Right ventricle myocardium superior (tissue), 1 donor: ENCODE data around the gene SLC41A1. TPM values are rescaled to one million over a fixed set of nuclear protein-coding genes. Genes with fewer than 3 reads are reported as not detected.

ENCODE experiments used
- ATAC-seq: fragments of 200-7000 bp; cut with Tn5 transposase; one replicate; pipeline ENCODE4 v1.9.1; 2020; ENCODE audit warnings: mild to moderate bottlenecking; ENCODE audit not compliant: poor library complexity
- DNase-seq: peaks from one replicate; pipeline ENCODE4 v3.0.0-alpha.2; 2020
- intact Hi-C: fragments of 100-400 bp; cut with DNase I; formaldehyde crosslinking; loops from one replicate; pipeline ENCODE4 v1.11.2; 2022
- total RNA-seq: library from RNA; stranded (reverse); fragmentation: NEBNext Ultra II Directional; extraction: Animal tissue kit (Norgen Biotek cat#: 25700); gene quantifications from one replicate; pipeline ENCODE4 v1.2.1, GENCODE V29; 2021
- donor health status: DM: no; HTN: yes; CAD: no; lungs with severe emphysema.

The SLC41A1 gene
- total RNA-seq, 1 donor from 2014 or later, result 465 TPM

DNA sequence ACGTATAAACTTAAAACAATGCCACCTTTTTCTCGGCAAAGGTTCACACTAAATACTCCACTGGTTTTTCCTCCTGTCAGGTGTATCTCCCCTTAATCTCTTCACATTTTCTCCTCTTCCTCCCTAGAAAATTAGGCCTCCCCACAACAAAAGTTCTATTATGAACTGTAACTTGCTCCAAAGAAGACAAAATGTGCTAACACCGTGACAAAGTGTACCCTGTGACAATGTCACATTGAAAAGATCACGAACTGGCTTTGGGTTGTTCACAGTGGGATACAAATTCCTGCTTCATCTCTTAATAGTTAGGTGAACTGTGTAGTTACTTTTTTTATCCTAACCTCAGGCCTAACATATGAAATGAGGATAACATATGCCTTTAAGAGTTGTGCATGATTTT, 69.0 kb downstream of the SLC41A1 start:
- no peak for DNase-seq
- intact Hi-C loops, result no loop called here
- no peak for ATAC-seq

DNA sequence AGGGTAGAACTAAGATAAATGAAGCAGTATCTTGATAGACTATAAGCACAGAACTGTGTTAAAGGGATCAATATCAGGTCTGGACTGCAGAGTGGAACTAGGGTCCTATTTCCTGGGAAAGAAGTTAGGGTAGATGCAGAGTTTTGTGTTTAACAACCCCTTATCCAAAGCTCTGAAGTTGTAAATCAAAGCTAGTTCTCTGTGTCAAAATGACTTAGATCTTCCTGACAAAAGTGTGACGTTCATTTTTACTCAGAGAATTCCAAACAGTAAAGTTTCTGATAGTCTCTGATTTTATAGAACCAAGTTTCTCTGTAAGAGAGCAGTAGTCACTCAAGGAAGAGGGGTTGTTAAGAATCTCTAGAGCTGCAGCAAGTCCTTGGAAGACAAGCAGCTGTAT, 71.3 kb downstream of the SLC41A1 start:
- ATAC-seq (no peak), DNase-seq (no peak)
- intact Hi-C loops, result no loop called here

DNA sequence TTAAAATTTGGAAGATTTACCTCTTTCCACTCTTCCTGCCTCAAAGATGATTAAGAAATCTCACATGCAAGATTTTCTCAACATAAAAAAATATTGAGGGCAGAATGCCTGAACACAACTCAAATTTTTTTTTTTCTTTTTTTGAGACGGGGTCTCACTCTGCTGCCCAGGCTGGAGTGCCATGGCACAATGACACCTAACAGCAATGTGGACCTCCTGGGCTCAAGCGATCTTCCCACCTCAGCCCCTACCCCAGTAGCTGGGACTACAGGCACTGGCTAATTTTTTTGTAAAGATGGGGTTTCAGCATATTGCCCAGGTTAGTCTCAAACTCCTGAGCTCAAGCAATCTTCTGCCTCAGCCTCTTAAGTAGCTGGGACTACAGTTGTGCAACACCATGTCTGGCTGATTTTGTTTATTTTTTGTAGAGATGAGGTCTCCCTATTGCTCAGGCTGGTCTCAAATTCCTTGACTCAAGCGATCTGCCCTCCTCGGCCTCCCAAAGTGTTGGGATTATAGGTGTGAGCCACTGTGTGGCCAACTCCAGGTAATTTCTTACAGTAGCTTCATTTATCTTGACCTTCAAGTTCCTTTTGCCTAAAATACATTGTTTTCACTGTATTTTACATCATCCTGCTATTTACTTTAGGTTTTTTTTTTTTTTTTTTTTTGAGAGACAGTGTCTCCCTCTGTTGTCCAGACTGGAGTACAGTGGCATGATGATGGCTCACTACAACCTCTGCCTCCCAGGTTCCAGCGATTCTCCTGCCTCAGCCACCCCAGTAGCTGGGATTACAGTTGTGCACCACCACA, 73.4 kb downstream of the SLC41A1 start:
- ATAC-seq, result no peak
- intact Hi-C loops, result no loop called here

More for the DNA sequence above, 73.4 kb downstream of the SLC41A1 start:
- DNase-seq, result no peak

Other genes starting within 250 kb of the SLC41A1 start
- gene ELK4, start 181.2 kb downstream of the SLC41A1 start, total RNA-seq, result 31.1 TPM
- gene SLC45A3, start 132.7 kb downstream of the SLC41A1 start, total RNA-seq, result 6.9 TPM
- gene NUCKS1, start 63.0 kb downstream of the SLC41A1 start, total RNA-seq, result 196 TPM
- gene RAB29, start 37.7 kb downstream of the SLC41A1 start, total RNA-seq, result 15.0 TPM
- 1.9 TPM for gene PM20D1, start 36.9 kb upstream of the SLC41A1 start, total RNA-seq
- 33.0 TPM for gene SLC26A9, start 130.3 kb upstream of the SLC41A1 start, total RNA-seq
- gene RAB7B, start 190.2 kb upstream of the SLC41A1 start, total RNA-seq, result 1.2 TPM
- not detected for gene CTSE, start 210.7 kb upstream of the SLC41A1 start, total RNA-seq
- gene RHEX, start 240.0 kb upstream of the SLC41A1 start, total RNA-seq, result 0.86 TPM